DOHH2 (cell line): ENCODE results near the gene MRPL10.

Experiments
- EZH2phosphoT487 ChIP-seq: fragments of 200-600 bp; sonication (generic); IDR thresholded peaks from 2 replicates; pipeline ENCODE4 v1.6.1; 2017; ENCODE audit warnings: borderline replicate concordance, mild to moderate bottlenecking, antibody characterized with exemption, low read length, moderate library complexity, mixed read lengths
- TF ChIP-seq, protein P1 (sequence below): fragments of 200-600 bp; sonication (generic); IDR thresholded peaks from one replicate; pipeline ENCODE4 v1.5.1; 2014; ENCODE audit warnings: antibody characterized with exemption, mild to moderate bottlenecking, low read depth, low read length; ENCODE audit not compliant: poor library complexity, severe bottlenecking

DNA sequence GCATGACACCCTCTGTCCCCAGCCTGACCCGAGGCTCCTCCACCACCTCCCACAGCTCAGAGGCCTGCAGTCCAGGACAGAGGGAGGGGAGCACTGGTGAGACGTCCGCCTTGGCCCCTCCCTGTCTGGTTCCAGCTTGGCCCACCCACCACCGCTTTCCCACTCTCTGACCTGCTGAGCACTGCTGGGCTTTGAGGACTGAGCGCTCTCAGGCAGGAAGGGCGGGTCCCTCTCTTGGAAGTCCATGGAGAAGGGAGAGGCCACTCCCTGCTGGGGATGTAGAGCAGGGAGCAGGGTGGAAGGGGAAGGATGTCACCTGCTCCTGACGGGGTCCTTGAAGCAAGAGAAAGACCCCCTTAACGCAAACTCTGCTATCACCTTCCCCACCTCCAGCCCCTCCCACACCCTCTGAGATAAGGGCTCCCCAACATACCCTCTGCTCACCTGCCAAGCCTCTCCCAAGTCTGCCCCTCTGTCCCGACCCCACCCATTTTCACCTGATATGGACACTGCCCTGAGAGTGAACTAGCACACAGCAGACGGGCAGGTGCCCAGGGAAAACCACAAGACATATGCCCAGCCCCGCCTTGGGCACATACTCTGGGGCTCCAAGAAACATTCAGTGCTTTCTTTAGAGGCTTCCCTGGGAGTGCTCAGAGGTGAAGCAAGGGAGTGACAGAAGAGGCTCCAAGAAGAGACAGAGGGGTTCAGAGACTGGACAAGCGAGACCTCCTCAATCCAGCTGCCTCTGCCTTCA is 11.1 kb downstream of the MRPL10 start:
- TF ChIP-seq, protein P1, sequence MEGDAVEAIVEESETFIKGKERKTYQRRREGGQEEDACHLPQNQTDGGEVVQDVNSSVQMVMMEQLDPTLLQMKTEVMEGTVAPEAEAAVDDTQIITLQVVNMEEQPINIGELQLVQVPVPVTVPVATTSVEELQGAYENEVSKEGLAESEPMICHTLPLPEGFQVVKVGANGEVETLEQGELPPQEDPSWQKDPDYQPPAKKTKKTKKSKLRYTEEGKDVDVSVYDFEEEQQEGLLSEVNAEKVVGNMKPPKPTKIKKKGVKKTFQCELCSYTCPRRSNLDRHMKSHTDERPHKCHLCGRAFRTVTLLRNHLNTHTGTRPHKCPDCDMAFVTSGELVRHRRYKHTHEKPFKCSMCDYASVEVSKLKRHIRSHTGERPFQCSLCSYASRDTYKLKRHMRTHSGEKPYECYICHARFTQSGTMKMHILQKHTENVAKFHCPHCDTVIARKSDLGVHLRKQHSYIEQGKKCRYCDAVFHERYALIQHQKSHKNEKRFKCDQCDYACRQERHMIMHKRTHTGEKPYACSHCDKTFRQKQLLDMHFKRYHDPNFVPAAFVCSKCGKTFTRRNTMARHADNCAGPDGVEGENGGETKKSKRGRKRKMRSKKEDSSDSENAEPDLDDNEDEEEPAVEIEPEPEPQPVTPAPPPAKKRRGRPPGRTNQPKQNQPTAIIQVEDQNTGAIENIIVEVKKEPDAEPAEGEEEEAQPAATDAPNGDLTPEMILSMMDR = no peak
- TF ChIP-seq EZH2phosphoT487 = no peak
